Measurements from ENCODE around the gene JADE2.

DNA sequence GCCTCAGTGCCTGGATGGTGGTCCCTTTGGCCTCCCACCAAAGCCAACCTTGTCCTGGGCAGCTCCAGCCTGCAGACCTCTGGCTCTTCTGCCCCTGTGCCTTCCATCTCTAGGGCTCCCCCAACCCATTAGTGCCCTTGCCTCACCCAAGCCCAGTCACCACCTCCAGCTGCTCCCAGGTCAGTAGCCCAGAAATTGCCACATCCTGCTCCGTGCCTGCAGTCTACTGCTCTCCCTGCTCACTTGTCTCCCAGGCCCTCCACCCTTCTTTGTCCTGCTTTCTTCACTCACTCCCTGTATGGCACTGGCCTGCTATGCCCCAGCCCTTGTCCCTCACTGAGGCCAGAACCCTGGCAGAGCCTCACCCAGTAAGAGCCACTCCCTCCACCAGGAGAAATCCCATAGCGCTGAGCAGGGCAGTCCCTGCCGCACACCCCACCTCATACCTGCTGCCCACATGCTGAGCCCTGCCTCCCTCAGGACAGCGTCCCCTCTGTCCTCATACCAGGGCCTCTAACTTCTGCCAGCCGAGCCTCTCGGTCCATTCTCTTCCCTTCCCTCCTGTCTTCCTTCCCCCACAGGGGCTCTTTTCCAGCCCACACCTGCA is 44.4 kb downstream of the JADE2 start:
- TF ChIP-seq POLR2A (IDR thresholded peaks at IDR 0.05; ENCODE audit: extremely low read depth, insufficient read length) (no peak), MYC (IDR thresholded peaks at IDR 0.05; ENCODE audit: low read depth, low read length) (no peak)
- TF ChIP-seq, protein P1, sequence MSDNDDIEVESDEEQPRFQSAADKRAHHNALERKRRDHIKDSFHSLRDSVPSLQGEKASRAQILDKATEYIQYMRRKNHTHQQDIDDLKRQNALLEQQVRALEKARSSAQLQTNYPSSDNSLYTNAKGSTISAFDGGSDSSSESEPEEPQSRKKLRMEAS (IDR thresholded peaks at IDR 0.05; ENCODE audit: low read depth, low read length) = no peak
- TF ChIP-seq, protein P2, sequence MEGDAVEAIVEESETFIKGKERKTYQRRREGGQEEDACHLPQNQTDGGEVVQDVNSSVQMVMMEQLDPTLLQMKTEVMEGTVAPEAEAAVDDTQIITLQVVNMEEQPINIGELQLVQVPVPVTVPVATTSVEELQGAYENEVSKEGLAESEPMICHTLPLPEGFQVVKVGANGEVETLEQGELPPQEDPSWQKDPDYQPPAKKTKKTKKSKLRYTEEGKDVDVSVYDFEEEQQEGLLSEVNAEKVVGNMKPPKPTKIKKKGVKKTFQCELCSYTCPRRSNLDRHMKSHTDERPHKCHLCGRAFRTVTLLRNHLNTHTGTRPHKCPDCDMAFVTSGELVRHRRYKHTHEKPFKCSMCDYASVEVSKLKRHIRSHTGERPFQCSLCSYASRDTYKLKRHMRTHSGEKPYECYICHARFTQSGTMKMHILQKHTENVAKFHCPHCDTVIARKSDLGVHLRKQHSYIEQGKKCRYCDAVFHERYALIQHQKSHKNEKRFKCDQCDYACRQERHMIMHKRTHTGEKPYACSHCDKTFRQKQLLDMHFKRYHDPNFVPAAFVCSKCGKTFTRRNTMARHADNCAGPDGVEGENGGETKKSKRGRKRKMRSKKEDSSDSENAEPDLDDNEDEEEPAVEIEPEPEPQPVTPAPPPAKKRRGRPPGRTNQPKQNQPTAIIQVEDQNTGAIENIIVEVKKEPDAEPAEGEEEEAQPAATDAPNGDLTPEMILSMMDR (IDR thresholded peaks at IDR 0.05; ENCODE audit: low read depth, low read length) = no peak

Measured in NB4 (cell line).